ENCODE results near the gene RPTOR. TPM values are rescaled to one million over a fixed set of nuclear protein-coding genes. Genes with fewer than 3 reads are reported as not detected.

RPTOR gene
- total RNA-seq, 4 donors from 2014 or later = 18.7 to 35.4 (median 21.0) TPM

DNA sequence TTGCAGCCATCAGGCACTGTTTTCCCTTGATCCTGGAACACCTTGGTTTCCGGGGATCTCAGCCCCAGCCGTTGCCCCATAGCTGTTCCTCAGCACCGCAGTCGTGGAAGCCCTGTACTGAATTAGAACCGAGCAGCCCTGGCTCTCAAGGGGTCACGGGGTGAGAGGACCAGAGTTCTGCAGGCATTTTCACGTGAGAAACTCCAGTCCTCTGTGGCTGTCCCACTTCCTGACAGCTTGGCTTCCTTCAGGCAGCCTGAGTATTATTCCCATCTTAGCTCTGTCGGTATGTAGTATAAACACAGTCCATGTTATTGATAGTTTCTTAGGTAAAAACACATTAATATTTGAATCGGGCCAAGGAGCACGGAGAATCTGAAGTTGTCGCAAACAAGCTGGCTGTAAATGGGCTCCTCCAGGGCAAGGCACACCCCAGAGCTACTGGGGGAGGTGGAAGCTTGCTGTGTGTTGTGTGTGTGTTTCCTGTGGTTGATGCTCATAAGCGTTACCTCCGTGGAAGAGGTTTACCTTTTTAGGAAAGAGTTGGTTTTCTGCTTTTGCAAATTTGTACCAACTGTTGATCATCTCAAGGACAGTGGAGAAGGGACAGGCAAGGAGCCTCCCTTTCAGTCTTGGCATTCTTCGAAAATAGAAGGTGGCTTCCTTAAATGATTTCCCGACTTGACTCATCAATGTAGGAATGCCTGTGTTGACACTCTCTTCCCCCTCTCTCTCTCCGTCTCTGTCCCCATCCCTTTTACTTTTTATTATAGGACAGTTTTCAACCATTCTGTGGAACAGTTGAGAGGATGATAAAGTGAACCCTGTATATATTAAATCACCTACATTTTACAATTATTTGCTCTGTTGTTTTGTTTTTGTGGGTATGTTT lies 238.1 kb downstream of the RPTOR start:
- TF ChIP-seq CTCF (IDR thresholded peaks at IDR 0.05; ENCODE audit: low read depth) = no peak

- no peak for TF ChIP-seq CTCF (IDR thresholded peaks at IDR 0.05; ENCODE audit: low read depth)
Observed at GRCh38 chr17:80783486-80783885, 238.8 kb downstream of the RPTOR start.

DNA sequence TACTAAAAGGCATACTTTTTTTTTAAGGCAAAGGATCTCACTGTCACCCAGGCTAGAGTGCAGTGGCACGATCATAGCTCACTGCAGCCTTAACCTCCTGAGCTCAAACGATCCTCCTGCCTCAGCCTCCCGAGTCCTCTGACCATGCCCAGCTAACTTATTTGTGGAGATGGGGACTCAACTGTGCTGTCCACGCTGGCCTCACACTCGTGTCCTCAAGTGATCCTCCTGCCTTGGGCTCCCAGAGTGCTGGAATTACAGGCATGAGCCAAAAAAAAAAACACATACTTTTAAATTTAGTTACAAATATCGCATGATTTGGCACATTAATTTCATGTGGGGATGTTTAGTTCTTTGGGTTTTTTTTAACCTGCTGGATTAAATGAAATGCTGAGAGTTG lies 239.3 kb downstream of the RPTOR start:
- no peak for TF ChIP-seq CTCF (IDR thresholded peaks at IDR 0.05; ENCODE audit: low read depth)

GRCh38 chr17:80785477-80786178 lies 241.0 kb downstream of the RPTOR start:
- TF ChIP-seq CTCF (IDR thresholded peaks at IDR 0.05; ENCODE audit: low read depth) = no peak

GRCh38 chr17:80786470-80786869 lies 241.8 kb downstream of the RPTOR start:
- no peak for TF ChIP-seq CTCF (IDR thresholded peaks at IDR 0.05; ENCODE audit: low read depth)

DNA sequence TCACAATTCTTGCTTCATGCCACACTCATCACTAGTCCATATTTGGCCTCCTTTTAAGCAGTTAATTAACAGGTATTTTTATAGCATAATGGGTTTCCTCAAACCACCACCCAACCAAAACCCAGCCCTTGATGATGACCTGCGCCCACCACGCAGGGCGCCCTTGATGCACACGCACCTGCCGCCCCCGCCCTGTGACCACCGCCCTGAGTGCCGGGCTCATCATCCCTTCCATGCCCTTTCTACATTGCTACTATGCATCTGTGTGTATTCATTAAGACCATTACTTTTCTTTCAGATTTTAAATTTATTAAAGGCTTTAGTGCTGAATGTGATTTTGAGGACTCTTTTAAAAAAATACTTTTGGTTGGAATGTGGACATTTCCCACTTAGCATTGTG lies 242.2 kb downstream of the RPTOR start:
- no peak for TF ChIP-seq CTCF (IDR thresholded peaks at IDR 0.05; ENCODE audit: low read depth)

GRCh38 chr17:80787881-80788280 lies 243.2 kb downstream of the RPTOR start:
- TF ChIP-seq CTCF (IDR thresholded peaks at IDR 0.05; ENCODE audit: low read depth) = no peak
